ENCODE results near the gene CTNNA2.

CTNNA2 gene

DNA sequence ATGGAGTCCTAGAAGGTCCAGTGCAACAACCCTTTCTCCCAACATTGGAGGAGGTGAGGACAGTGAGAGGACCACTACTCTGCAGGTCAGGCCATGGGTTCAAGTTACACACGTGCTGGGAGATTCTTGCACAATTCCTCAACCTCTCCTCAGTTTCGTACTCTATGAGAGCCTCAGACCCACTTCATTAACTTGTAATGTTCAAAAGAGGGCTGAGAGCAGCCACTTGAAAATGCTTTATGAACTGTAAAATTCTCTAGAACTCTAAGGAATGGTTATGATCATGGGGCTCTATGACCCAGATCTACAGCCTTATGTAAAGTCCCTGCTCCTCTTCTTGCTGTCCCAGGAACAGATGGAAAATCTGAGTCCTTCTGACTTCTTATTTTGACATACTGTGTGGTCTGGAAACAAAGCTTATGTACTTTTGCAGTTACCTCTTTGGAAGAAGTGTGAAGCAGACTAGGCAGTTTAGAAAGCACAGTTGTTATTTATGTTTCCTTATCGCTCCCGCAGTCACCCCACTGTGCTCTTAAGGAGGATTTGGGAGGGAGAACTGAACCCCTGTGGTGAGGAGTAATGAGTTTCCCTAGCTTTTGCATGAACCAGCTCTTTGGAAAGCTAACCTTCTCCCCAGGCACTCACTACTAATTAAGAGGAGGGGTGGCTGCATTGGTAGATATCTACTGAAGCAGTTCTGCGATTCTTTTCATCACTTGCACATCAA, 495.1 kb downstream of the CTNNA2 start:
- no peak for TF ChIP-seq FOXM1 (IDR thresholded peaks at IDR 0.05; ENCODE audit: borderline replicate concordance, low read depth)
- TF ChIP-seq YY1 (IDR thresholded peaks at IDR 0.05; ENCODE audit: low read depth), result no peak
- TF ChIP-seq, protein P1, sequence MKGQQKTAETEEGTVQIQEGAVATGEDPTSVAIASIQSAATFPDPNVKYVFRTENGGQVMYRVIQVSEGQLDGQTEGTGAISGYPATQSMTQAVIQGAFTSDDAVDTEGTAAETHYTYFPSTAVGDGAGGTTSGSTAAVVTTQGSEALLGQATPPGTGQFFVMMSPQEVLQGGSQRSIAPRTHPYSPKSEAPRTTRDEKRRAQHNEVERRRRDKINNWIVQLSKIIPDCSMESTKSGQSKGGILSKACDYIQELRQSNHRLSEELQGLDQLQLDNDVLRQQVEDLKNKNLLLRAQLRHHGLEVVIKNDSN (IDR thresholded peaks at IDR 0.05), result no peak
- no peak for TF ChIP-seq RAD21 (IDR thresholded peaks at IDR 0.05; ENCODE audit: low read depth)
- TF ChIP-seq ZBTB7A (IDR thresholded peaks at IDR 0.05; ENCODE audit: low read depth), result no peak
- TF ChIP-seq, protein P2, sequence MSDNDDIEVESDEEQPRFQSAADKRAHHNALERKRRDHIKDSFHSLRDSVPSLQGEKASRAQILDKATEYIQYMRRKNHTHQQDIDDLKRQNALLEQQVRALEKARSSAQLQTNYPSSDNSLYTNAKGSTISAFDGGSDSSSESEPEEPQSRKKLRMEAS (IDR thresholded peaks at IDR 0.05), result no peak
- no peak for TF ChIP-seq CEBPB (IDR thresholded peaks at IDR 0.05)
- TF ChIP-seq NFIC (IDR thresholded peaks at IDR 0.05), result no peak
- no peak for TF ChIP-seq TEAD4 (IDR thresholded peaks at IDR 0.05)
- TF ChIP-seq TAF1 (IDR thresholded peaks at IDR 0.05; ENCODE audit: low read depth), result no peak
- TF ChIP-seq, protein P3, sequence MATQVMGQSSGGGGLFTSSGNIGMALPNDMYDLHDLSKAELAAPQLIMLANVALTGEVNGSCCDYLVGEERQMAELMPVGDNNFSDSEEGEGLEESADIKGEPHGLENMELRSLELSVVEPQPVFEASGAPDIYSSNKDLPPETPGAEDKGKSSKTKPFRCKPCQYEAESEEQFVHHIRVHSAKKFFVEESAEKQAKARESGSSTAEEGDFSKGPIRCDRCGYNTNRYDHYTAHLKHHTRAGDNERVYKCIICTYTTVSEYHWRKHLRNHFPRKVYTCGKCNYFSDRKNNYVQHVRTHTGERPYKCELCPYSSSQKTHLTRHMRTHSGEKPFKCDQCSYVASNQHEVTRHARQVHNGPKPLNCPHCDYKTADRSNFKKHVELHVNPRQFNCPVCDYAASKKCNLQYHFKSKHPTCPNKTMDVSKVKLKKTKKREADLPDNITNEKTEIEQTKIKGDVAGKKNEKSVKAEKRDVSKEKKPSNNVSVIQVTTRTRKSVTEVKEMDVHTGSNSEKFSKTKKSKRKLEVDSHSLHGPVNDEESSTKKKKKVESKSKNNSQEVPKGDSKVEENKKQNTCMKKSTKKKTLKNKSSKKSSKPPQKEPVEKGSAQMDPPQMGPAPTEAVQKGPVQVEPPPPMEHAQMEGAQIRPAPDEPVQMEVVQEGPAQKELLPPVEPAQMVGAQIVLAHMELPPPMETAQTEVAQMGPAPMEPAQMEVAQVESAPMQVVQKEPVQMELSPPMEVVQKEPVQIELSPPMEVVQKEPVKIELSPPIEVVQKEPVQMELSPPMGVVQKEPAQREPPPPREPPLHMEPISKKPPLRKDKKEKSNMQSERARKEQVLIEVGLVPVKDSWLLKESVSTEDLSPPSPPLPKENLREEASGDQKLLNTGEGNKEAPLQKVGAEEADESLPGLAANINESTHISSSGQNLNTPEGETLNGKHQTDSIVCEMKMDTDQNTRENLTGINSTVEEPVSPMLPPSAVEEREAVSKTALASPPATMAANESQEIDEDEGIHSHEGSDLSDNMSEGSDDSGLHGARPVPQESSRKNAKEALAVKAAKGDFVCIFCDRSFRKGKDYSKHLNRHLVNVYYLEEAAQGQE (IDR thresholded peaks at IDR 0.05; ENCODE audit: low read depth), result no peak
- no peak for TF ChIP-seq TCF12 (IDR thresholded peaks at IDR 0.05; ENCODE audit: low read depth)
- TF ChIP-seq EP300 (IDR thresholded peaks at IDR 0.05; ENCODE audit: borderline replicate concordance), result no peak
- no peak for TF ChIP-seq CREB1 (IDR thresholded peaks at IDR 0.05; ENCODE audit: low read depth)
- TF ChIP-seq EGR1 (IDR thresholded peaks at IDR 0.05), result no peak

DNA sequence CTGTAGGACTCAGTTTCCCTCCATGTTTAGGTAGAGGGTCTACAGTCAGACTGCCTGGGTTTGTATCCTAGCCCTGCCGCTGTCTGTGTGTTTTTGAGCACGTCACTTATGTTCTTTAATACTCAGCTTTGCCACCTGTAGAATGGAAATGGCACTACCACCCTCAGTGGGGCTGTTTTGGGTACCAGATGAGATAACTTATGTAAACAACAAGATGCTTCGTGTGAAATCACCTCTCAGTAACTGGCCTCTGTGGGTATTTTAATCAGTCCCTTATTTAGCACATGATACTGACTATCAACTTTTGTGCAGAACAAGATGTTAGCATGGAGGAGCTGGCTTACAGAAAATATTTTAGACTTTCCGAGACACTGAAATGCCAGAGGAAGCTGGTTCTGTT, 495.7 kb downstream of the CTNNA2 start:
- TF ChIP-seq CREB1 (IDR thresholded peaks at IDR 0.05; ENCODE audit: low read depth), result no peak
- TF ChIP-seq, protein P2 (IDR thresholded peaks at IDR 0.05), result no peak
- TF ChIP-seq EP300 (IDR thresholded peaks at IDR 0.05; ENCODE audit: borderline replicate concordance), result no peak
- no peak for TF ChIP-seq NFIC (IDR thresholded peaks at IDR 0.05)
- TF ChIP-seq, protein P1 (IDR thresholded peaks at IDR 0.05), result no peak
- TF ChIP-seq TAF1 (IDR thresholded peaks at IDR 0.05; ENCODE audit: low read depth), result no peak
- TF ChIP-seq, protein P3 (IDR thresholded peaks at IDR 0.05; ENCODE audit: low read depth), result no peak
- no peak for TF ChIP-seq FOXM1 (IDR thresholded peaks at IDR 0.05; ENCODE audit: borderline replicate concordance, low read depth)
- no peak for TF ChIP-seq TCF12 (IDR thresholded peaks at IDR 0.05; ENCODE audit: low read depth)
- TF ChIP-seq TEAD4 (IDR thresholded peaks at IDR 0.05), result no peak
- no peak for TF ChIP-seq CEBPB (IDR thresholded peaks at IDR 0.05)
- no peak for TF ChIP-seq ZBTB7A (IDR thresholded peaks at IDR 0.05; ENCODE audit: low read depth)
- no peak for TF ChIP-seq EGR1 (IDR thresholded peaks at IDR 0.05)
- TF ChIP-seq RAD21 (IDR thresholded peaks at IDR 0.05; ENCODE audit: low read depth), result no peak
- TF ChIP-seq YY1 (IDR thresholded peaks at IDR 0.05; ENCODE audit: low read depth), result no peak

DNA sequence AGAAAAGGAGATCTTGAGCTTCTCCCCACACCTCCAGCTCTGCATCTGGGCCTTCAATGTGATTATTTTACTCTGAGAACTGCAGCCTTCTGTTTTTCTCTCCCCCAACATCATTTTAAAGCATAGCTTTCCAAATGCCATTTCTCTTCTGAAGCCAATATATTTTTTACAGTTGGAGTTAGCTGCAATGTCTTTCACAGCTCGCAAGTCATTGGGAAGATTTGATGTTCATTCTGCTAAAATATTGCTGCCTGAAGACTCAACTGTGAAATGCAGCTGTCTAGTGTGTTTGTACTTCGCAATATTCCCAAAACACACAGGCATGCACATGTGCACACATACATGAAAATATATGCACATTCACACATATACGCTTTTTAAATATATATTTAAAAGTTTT, 496.4 kb downstream of the CTNNA2 start:
- TF ChIP-seq ZBTB7A (IDR thresholded peaks at IDR 0.05; ENCODE audit: low read depth), result no peak
- TF ChIP-seq NFIC (IDR thresholded peaks at IDR 0.05), result no peak
- TF ChIP-seq, protein P1 (IDR thresholded peaks at IDR 0.05), result no peak
- TF ChIP-seq EGR1 (IDR thresholded peaks at IDR 0.05), result no peak
- TF ChIP-seq TEAD4 (IDR thresholded peaks at IDR 0.05), result no peak
- TF ChIP-seq, protein P2 (IDR thresholded peaks at IDR 0.05), result no peak
- no peak for TF ChIP-seq YY1 (IDR thresholded peaks at IDR 0.05; ENCODE audit: low read depth)

DNA sequence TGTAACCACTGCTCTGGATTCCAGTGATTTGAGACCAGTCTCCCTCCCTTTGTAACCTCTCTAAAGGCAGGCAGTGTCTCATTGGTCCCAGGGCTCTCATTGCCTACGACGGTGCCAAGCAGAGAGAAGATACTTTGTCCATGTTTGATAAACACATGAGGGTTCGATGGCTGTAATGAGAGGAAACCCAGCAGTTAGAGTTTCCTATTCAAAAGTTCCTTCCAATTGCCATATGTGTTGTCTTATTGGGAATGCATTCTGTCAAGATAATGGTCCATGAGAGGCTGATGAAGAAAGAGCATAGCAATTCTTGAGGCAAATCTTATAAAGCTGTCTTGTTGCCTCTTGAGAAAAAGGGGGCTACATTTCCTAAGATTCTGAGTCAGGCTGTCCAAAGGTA, 499.2 kb downstream of the CTNNA2 start:
- TF ChIP-seq, protein P1 (IDR thresholded peaks at IDR 0.05), result no peak
- TF ChIP-seq TCF12 (IDR thresholded peaks at IDR 0.05; ENCODE audit: low read depth) (no peak), NFIC (IDR thresholded peaks at IDR 0.05) (no peak), ZBTB7A (IDR thresholded peaks at IDR 0.05; ENCODE audit: low read depth) (no peak), EP300 (IDR thresholded peaks at IDR 0.05; ENCODE audit: borderline replicate concordance) (no peak), CREB1 (IDR thresholded peaks at IDR 0.05; ENCODE audit: low read depth) (no peak), CEBPB (IDR thresholded peaks at IDR 0.05) (no peak), TEAD4 (IDR thresholded peaks at IDR 0.05) (no peak), FOXM1 (IDR thresholded peaks at IDR 0.05; ENCODE audit: borderline replicate concordance, low read depth) (no peak), TAF1 (IDR thresholded peaks at IDR 0.05; ENCODE audit: low read depth) (no peak), EGR1 (IDR thresholded peaks at IDR 0.05) (no peak)
- TF ChIP-seq, protein P3 (IDR thresholded peaks at IDR 0.05; ENCODE audit: low read depth), result no peak
- TF ChIP-seq, protein P2 (IDR thresholded peaks at IDR 0.05), result no peak
